CD4-positive, CD25-positive, alpha-beta regulatory T cell (primary cell): ENCODE results near the gene GSTM3. TPM values are rescaled to one million over a fixed set of nuclear protein-coding genes. Genes with fewer than 3 reads are reported as not detected.

Source experiments
- ATAC-seq, 2 donors: fragments of 150-1000 bp; cut with Tn5 transposase; one replicate each; pipeline ENCODE4 v1.10.0; 2021; ENCODE audit warnings: low read depth in 2 of 2, moderate number of reproducible peaks in 2 of 2, moderate library complexity in 1 of 2
- DNase-seq, 3 donors: peaks; one replicate each; pipeline versions ENCODE4 v3.0.0 to v3.0.0-alpha.2; 2012 to 2022; ENCODE audit warnings: mixed read lengths in 1 of 3
- H3K27ac ChIP-seq: one replicate; pipeline ENCODE4 v1.7.0; 2013; ENCODE audit warnings: mild to moderate bottlenecking, low read length; ENCODE audit not compliant: insufficient read depth, poor library complexity, severe bottlenecking
- H3K27me3 ChIP-seq: one replicate; pipeline ENCODE4 v1.7.0; 2013; ENCODE audit warnings: low read length; ENCODE audit not compliant: control insufficient read depth, insufficient read depth
- H3K36me3 ChIP-seq: one replicate; pipeline ENCODE4 v1.7.0; 2013; ENCODE audit warnings: mild to moderate bottlenecking, low read length, moderate library complexity; ENCODE audit not compliant: control insufficient read depth, insufficient read depth
- H3K4me1 ChIP-seq: 2 replicates; pipeline ENCODE4 v1.7.0; 2013; ENCODE audit warnings: mild to moderate bottlenecking, low read length; ENCODE audit not compliant: insufficient read depth, control insufficient read depth, poor library complexity, severe bottlenecking
- H3K4me3 ChIP-seq: one replicate; pipeline ENCODE4 v1.7.0; 2013; ENCODE audit warnings: low read depth, mild to moderate bottlenecking, low read length, moderate library complexity
- H3K9me3 ChIP-seq, 2 experiments: 1 replicate in 1 of 2; 2 replicates in 1 of 2; pipeline ENCODE4 v1.7.0; 2013; ENCODE audit warnings: low read length in 2 of 2, mild to moderate bottlenecking in 1 of 2, moderate library complexity in 1 of 2; ENCODE audit not compliant: control insufficient read depth in 2 of 2
- H3K27ac Mint-ChIP-seq, 3 donors: one replicate each; pipeline ENCODE4 v1.8.0; 2020 to 2022; ENCODE audit warnings: mild to moderate bottlenecking in 3 of 3, mixed read lengths in 3 of 3, moderate library complexity in 2 of 3
- H3K27me3 Mint-ChIP-seq: one replicate; pipeline ENCODE4 v1.8.0; 2022; ENCODE audit warnings: mild to moderate bottlenecking, mixed read lengths
- H3K36me3 Mint-ChIP-seq: one replicate; pipeline ENCODE4 v1.8.0; 2020; ENCODE audit warnings: mixed read lengths
- H3K4me1 Mint-ChIP-seq, 4 donors: one replicate each; pipeline ENCODE4 v1.8.0; 2020 to 2022; ENCODE audit warnings: mixed read lengths in 4 of 4, mild to moderate bottlenecking in 1 of 4
- H3K4me3 Mint-ChIP-seq, 4 donors: one replicate each; pipeline ENCODE4 v1.8.0; 2020 to 2022; ENCODE audit warnings: mild to moderate bottlenecking in 4 of 4, mixed read lengths in 4 of 4, moderate library complexity in 3 of 4
- H3K9me3 Mint-ChIP-seq, 7 donors: one replicate each; pipeline ENCODE4 v1.8.0; 2020 to 2022; ENCODE audit warnings: mixed read lengths in 7 of 7, mild to moderate bottlenecking in 3 of 7, moderate library complexity in 2 of 7
- polyA plus RNA-seq, 4 donors: library from polyadenylated mRNA; unstranded; fragments of 300-500 nt; fragmentation: Illumina TruSeq; gene quantifications; one replicate each; pipeline ENCODE4 v1.2.3, GENCODE V29; 2021
- total RNA-seq: library from RNA; stranded (reverse); gene quantifications from one replicate; pipeline ENCODE4 v1.2.3, GENCODE V29; 2022

The GSTM3 gene
- total and polyA plus RNA-seq, 5 donors from 2014 or later = 3.9 to 50.1 (median 48.6) TPM

DNA sequence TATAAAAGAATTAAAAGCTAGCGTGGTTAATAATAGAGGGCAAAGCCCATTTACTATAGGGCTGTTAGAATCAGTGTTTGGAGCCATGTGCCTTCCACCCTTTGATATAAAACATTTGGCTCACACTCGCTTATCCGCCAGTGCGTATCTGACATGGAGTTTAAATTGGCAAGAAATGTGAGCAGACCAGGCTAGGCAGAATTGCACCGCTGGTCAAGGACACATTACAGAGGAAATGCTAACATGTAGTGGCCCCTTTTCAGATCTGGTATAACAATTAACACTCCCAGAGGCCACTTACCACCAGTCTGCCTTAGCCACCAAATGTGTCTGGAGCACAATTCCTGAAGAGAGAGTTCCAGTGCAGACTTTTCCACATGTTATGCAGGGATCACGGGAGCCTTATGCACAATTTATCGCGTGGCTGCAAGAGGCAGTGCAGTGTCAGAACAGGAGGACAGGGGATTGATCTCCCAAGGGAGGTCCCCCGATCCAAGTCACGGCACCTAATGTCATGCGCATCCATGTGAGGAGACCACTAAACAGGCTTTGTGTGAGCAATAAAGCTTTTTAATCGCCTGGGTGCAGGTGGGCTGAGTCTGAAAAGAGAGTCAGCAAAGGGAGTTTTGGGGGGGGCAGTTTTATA, 14.0 kb downstream of the GSTM3 start:
- no peak overlapping the region for H3K27ac ChIP-seq
- no peak for ATAC-seq
- no peak for DNase-seq
- no peak overlapping the region for H3K27ac Mint-ChIP-seq
- no peak overlapping the region for H3K4me3 ChIP-seq
- peaks cover 35% of the 10 kb centered on the region for H3K27me3 Mint-ChIP-seq
- H3K27me3 ChIP-seq = no peaks in the 10 kb centered on the region
- no peaks in the 10 kb centered on the region for H3K4me1 ChIP-seq
- no peak overlapping the region for H3K4me3 Mint-ChIP-seq
- no peaks in the 10 kb centered on the region for H3K36me3 ChIP-seq
- H3K9me3 ChIP-seq = no peaks in the 10 kb centered on the region
- H3K36me3 Mint-ChIP-seq = no peaks in the 10 kb centered on the region
- no peaks in the 10 kb centered on the region for H3K9me3 Mint-ChIP-seq
- H3K4me1 Mint-ChIP-seq = no peaks in the 10 kb centered on the region

DNA sequence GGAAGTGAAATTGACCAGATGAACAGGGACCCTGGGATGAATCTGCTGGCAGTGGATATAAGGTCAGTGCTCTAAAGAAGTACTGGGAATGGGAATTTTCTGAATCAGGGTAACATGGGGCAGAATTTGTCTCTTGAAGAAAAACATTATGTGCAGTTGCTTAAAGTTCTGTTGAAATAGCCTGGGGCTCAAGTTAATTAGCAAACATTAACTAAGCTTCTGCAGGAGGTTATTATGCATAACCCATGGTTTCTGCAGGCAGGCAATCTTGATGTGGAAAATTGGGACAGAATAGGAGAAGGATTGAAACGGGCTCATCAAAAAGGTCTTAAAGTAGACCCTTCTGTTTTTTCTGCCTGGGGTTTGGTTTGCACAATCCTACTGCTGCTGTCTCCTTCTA, 14.8 kb downstream of the GSTM3 start:
- H3K4me1 Mint-ChIP-seq = no peaks in the 10 kb centered on the region
- no peaks in the 10 kb centered on the region for H3K9me3 Mint-ChIP-seq
- H3K9me3 ChIP-seq = no peaks in the 10 kb centered on the region

DNA sequence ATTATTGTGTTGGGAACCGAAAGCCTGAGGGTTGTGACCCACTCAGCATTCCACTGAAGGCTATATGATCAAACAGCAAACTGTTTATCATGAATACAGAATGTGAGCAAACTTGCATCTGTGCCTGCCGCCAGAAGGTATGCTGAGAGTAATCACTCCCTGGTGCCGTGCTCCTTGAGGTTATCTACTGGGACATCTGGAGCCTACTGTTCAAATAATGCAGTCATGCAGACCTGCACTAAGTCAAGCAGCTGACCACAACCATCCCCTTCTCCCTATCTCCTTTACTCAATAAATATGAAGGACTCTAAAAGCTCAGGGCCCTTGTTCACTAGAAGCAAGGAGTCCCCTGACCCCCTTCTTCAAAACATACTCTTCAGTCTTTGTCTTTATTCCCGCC, 15.3 kb downstream of the GSTM3 start:
- Mint-ChIP-seq H3K27ac (no peak overlapping the region), H3K9me3 (no peaks in the 10 kb centered on the region), H3K36me3 (no peaks in the 10 kb centered on the region), H3K4me3 (no peak overlapping the region), H3K4me1 (no peaks in the 10 kb centered on the region), H3K27me3 (peaks cover 40% of the 10 kb centered on the region)
- peaks cover 5% of the 10 kb centered on the region for H3K27me3 ChIP-seq
- no peak for DNase-seq
- no peak overlapping the region for H3K27ac ChIP-seq
- no peaks in the 10 kb centered on the region for H3K4me1 ChIP-seq
- no peak for ATAC-seq
- H3K9me3 ChIP-seq = no peaks in the 10 kb centered on the region
- no peak overlapping the region for H3K4me3 ChIP-seq
- H3K36me3 ChIP-seq = no peaks in the 10 kb centered on the region

More for the DNA sequence above, 14.8 kb downstream of the GSTM3 start:
- no peak for DNase-seq
- no peak overlapping the region for H3K4me3 ChIP-seq
- H3K4me3 Mint-ChIP-seq = no peak overlapping the region
- no peak overlapping the region for H3K27ac Mint-ChIP-seq
- H3K4me1 ChIP-seq = no peaks in the 10 kb centered on the region
- ATAC-seq = no peak
- H3K27me3 Mint-ChIP-seq = peaks cover 39% of the 10 kb centered on the region
- no peaks in the 10 kb centered on the region for H3K36me3 Mint-ChIP-seq
- H3K27me3 ChIP-seq = peaks cover 3% of the 10 kb centered on the region
- no peak overlapping the region for H3K27ac ChIP-seq
- no peaks in the 10 kb centered on the region for H3K36me3 ChIP-seq

DNA sequence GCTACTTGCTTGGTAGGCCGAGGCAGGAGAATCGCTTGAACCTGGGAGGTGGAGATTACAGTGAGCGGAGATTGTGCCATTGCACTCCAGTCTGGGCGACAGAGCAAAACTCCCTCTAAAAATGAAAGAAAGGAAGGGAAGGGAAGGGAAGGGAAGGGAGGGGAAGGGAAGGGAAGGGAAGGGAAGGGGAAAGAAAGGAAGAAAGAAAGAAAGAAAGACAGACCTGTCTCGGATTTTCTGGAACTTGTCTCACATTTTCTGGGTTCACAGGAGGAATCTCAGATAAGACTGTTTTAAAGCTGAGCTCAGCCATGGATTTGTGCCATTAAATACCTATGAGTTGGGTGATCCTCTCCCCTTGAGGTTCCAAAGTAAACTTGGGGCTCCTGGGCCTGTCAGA, 15.9 kb downstream of the GSTM3 start:
- H3K27ac ChIP-seq = no peak overlapping the region
- no peak overlapping the region for H3K4me3 ChIP-seq
- no peaks in the 10 kb centered on the region for H3K36me3 Mint-ChIP-seq
- peaks cover 40% of the 10 kb centered on the region for H3K27me3 Mint-ChIP-seq
- H3K9me3 Mint-ChIP-seq = no peaks in the 10 kb centered on the region
- H3K4me3 Mint-ChIP-seq = no peak overlapping the region
- H3K9me3 ChIP-seq = no peaks in the 10 kb centered on the region
- H3K4me1 Mint-ChIP-seq = no peaks in the 10 kb centered on the region
- H3K36me3 ChIP-seq = no peaks in the 10 kb centered on the region
- peaks cover 5% of the 10 kb centered on the region for H3K27me3 ChIP-seq
- no peak for DNase-seq
- H3K27ac Mint-ChIP-seq = no peak overlapping the region
- no peaks in the 10 kb centered on the region for H3K4me1 ChIP-seq
- no peak for ATAC-seq

DNA sequence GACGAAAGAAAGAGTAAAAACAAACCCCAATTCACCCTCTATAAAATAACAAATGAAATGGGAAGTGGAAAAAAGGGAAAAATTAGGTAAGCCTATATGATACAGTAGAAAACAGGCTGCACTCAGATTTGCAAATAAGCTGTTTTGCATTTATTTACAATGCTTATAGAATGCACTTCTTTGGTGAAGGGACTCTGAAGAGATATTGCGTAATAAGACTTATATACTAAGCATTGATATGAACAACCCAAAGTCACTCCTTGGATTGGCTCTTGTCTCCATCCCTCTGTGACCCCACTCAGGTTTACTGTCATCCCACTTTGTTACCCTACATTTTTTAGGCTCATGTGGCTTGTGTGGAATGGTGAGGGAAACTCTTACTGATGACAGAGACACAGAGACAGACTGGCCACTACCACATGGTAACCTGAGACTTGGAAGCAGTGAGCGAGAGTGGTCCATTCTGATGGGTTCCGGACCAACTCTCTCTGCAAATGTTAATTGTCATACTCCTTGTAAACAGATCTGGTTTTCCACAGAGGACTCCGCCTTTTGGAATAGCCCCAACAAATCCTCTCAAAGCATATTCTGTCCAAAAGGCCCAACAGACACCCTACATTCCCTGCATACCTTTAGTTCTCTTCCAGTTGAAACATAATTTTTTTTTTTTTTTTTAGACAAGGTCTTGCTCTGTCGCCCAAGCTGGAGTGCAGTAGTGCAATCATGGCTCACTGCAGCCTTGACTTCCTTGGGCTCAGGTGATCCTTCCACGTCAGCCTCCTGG, 17.7 kb downstream of the GSTM3 start:
- Mint-ChIP-seq H3K36me3 (no peaks in the 10 kb centered on the region), H3K27ac (no peak overlapping the region)

DNA sequence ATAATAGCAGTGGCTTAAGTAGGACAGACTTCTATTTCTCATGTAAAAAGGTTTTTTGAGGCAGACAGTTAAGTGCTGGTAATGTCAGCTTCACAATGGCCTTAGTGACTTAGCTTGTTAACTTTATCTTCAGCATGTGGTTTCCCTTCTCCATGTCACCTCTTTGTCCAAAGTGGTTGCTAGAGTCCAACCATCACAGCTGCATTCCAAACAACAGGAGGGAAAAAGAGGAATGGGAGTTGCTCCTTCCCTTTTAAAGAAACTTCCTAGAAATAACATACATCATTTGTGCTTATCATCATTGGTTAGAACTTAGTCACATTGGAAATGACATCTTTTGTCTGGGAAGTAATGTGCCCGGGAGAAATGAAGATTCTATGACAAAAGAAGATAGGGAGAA, 18.9 kb downstream of the GSTM3 start:
- H3K27me3 ChIP-seq = peaks cover 5% of the 10 kb centered on the region
- H3K27ac ChIP-seq = no peak overlapping the region
- no peaks in the 10 kb centered on the region for H3K9me3 ChIP-seq
- Mint-ChIP-seq H3K36me3 (no peaks in the 10 kb centered on the region), H3K27ac (no peak overlapping the region), H3K27me3 (peaks cover 27% of the 10 kb centered on the region), H3K9me3 (no peaks in the 10 kb centered on the region), H3K4me3 (no peak overlapping the region), H3K4me1 (no peaks in the 10 kb centered on the region)
- no peaks in the 10 kb centered on the region for H3K36me3 ChIP-seq
- no peaks in the 10 kb centered on the region for H3K4me1 ChIP-seq
- ATAC-seq (no peak), DNase-seq (no peak)
- H3K4me3 ChIP-seq = no peak overlapping the region

More for the DNA sequence above, 17.7 kb downstream of the GSTM3 start:
- H3K4me1 Mint-ChIP-seq = no peaks in the 10 kb centered on the region
- DNase-seq (no peak), ATAC-seq (no peak)
- H3K9me3 Mint-ChIP-seq = no peaks in the 10 kb centered on the region
- no peaks in the 10 kb centered on the region for H3K4me1 ChIP-seq
- H3K4me3 Mint-ChIP-seq = no peak overlapping the region
- H3K4me3 ChIP-seq = no peak overlapping the region
- H3K27ac ChIP-seq = no peak overlapping the region
- peaks cover 31% of the 10 kb centered on the region for H3K27me3 Mint-ChIP-seq
- no peaks in the 10 kb centered on the region for H3K36me3 ChIP-seq
- H3K27me3 ChIP-seq = peaks cover 5% of the 10 kb centered on the region
- no peaks in the 10 kb centered on the region for H3K9me3 ChIP-seq

DNA sequence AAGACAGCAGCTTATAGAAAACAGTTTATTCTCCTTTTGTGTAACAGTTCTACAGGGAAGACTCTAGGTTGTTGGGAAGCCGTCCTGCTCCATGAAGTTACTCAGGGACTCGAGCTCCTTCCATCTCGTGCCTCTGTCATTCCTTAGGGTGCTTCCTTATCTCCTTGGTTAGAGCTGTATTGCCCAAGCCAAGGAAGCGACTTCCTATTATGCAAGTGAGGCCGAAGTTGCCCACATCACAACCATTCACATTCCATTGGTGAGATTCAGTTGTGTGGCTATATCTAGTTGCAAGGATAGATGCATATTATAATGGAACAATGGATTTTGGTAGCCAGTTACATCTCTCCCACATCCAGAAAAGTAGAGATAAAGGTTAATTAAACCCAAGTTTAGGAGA, 19.8 kb downstream of the GSTM3 start:
- H3K4me1 Mint-ChIP-seq = no peaks in the 10 kb centered on the region
- H3K27ac Mint-ChIP-seq = no peak overlapping the region
- no peaks in the 10 kb centered on the region for H3K36me3 Mint-ChIP-seq
- Histone ChIP-seq H3K27ac (no peak overlapping the region), H3K9me3 (no peaks in the 10 kb centered on the region), H3K27me3 (peaks cover 5% of the 10 kb centered on the region), H3K4me1 (no peaks in the 10 kb centered on the region), H3K4me3 (no peak overlapping the region), H3K36me3 (no peaks in the 10 kb centered on the region)
- no peaks in the 10 kb centered on the region for H3K9me3 Mint-ChIP-seq
- H3K27me3 Mint-ChIP-seq = peaks cover 17% of the 10 kb centered on the region
- ATAC-seq = no peak
- DNase-seq = no peak
- no peak overlapping the region for H3K4me3 Mint-ChIP-seq
